Measurements from ENCODE around the gene EIF2S3. TPM values are rescaled to one million over a fixed set of nuclear protein-coding genes. Genes with fewer than 3 reads are reported as not detected.

EIF2S3 gene
- total RNA-seq, result 100 to 1,000 TPM; 139 to 179 (median 156) TPM

DNA sequence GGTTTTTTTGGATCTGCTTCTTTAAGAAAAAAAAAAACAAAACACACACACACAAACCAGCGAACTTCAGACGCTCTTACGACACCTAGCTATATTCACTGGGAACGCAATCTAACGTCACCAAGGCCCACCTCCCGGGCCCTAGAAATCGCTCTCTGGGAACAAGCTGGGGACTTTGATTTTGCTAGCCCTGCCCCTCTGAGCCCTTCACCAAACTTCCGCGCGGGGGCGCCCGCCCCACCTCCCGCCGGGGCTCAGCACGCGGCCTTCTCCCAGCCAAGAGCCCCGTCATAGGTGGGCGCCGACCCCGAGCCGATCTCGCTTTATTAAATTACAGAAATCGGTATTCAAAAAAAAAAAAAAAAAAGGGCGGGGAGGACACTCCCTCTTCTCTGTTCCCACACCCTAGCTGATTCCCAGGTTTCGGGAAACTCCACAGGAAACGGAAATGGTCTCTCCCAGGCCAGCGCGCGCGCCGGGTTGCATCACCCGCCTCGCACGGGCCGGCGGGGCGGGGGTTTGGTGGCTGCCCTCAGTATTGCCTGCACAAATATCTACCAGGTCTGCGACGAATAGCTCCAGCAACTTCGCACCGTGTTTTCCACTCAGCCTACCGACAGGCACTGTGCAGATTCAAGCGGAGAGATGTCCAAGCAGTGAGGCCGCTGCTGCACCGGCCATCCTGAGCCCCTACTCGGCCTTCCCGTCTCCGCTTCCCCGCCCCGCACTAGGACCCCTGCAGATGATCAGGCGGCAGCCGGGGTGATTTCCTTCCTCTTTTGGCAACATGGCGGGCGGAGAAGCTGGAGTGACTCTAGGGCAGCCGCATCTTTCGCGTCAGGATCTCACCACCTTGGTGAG is at the start of gene EIF2S3:
EIF2S3 (plus strand) TSS at position 775 of the 861 bp plus-strand sequence; CDS start at position 788, 13 bp downstream.
- peaks cover 0 to 24% of the 10 kb centered on the region in 2 donors for H3K36me3 ChIP-seq
- no peaks in the 10 kb centered on the region for H3K4me1 ChIP-seq
- ATAC-seq, result peak; percentile 98
- peak within 1 kb of the TSS; percentile 78 to 97 for H3K4me3 ChIP-seq
- no peaks in the 10 kb centered on the region for H3K27me3 ChIP-seq
- TF ChIP-seq EP300 (IDR thresholded peaks at IDR 0.05) (no peak), POLR2AphosphoS5 (IDR thresholded peaks at IDR 0.05) (peak; percentile 37), POLR2A (IDR thresholded peaks at IDR 0.05) (peak in 1 of 2 donors; percentile 36)
- TF ChIP-seq, protein P1, sequence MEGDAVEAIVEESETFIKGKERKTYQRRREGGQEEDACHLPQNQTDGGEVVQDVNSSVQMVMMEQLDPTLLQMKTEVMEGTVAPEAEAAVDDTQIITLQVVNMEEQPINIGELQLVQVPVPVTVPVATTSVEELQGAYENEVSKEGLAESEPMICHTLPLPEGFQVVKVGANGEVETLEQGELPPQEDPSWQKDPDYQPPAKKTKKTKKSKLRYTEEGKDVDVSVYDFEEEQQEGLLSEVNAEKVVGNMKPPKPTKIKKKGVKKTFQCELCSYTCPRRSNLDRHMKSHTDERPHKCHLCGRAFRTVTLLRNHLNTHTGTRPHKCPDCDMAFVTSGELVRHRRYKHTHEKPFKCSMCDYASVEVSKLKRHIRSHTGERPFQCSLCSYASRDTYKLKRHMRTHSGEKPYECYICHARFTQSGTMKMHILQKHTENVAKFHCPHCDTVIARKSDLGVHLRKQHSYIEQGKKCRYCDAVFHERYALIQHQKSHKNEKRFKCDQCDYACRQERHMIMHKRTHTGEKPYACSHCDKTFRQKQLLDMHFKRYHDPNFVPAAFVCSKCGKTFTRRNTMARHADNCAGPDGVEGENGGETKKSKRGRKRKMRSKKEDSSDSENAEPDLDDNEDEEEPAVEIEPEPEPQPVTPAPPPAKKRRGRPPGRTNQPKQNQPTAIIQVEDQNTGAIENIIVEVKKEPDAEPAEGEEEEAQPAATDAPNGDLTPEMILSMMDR (IDR thresholded peaks at IDR 0.05), result peak; percentile 24 to 78 (median 50)
- H3K27ac ChIP-seq, result peak within 1 kb of the TSS; percentile 82 to 90 (median 85)
- H3K9me3 ChIP-seq, result no peaks in the 10 kb centered on the region
- WGBS, 2 donors (ENCODE audit: low coverage in 1 of 2), result 0% methylated on average over 7 to 15 of the region's 57 CpGs

DNA sequence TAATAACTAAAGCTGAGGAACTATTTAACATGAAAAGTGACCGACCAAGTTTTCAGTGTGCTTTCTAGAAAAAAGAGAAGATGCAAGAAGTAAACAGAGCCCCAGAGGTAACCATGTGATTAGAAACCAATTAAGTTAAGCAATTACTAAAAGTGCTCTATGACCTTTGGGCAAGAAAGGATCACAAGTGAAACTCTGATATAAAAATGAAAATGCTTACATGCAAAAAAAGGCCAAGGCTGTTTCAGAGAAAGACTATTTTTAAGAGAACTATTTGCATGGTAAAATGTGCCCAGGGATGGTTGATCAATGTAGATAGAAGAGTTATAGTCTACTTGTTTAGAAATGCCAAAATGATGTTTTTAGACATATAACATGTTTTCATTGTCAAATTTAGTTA is 49.7 kb upstream of the EIF2S3 start:
- Histone ChIP-seq H3K4me3 (no peak overlapping the region), H3K27me3 (no peaks in the 10 kb centered on the region), H3K9me3 (no peaks in the 10 kb centered on the region), H3K4me1 (no peaks in the 10 kb centered on the region), H3K27ac (no peak overlapping the region), H3K36me3 (peaks cover 0 to 8% of the 10 kb centered on the region in 2 donors)
- ATAC-seq, result no peak
- WGBS, 2 donors (ENCODE audit: low coverage in 1 of 2), result 75 to 78% methylated on average over 1 of the region's 1 CpG
- TF ChIP-seq, protein P1 (IDR thresholded peaks at IDR 0.05), result no peak
- TF ChIP-seq POLR2AphosphoS5 (IDR thresholded peaks at IDR 0.05) (no peak), POLR2A (IDR thresholded peaks at IDR 0.05) (no peak), EP300 (IDR thresholded peaks at IDR 0.05) (no peak)

DNA sequence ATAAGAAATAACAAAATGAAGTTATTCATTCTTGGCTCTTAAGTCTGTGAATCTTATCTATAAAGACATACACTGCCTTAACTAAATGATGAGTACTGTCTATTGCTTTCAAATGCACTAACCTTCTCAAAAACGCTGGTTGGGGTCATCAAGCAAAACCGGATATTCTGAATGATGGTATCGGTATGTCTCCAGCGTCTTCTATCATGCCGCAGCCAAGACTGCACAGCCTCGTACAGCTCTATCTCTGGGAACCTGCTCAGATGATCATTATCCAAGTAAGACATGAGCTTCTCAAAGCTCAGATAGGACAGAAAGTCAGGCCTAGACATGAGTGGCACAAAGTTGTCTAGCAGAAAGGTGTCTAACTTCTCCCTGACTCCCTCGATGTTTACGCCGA is 48.9 kb upstream of the EIF2S3 start:
- H3K27ac ChIP-seq, result no peak overlapping the region
- ATAC-seq, result no peak
- no peaks in the 10 kb centered on the region for H3K27me3 ChIP-seq
- WGBS, 2 donors (ENCODE audit: low coverage in 1 of 2), result 80 to 97% methylated on average over 3 to 5 of the region's 9 CpGs
- no peak overlapping the region for H3K4me3 ChIP-seq
- TF ChIP-seq POLR2A (IDR thresholded peaks at IDR 0.05), result no peak
- TF ChIP-seq, protein P1 (IDR thresholded peaks at IDR 0.05), result no peak
- no peak for TF ChIP-seq EP300 (IDR thresholded peaks at IDR 0.05)
- TF ChIP-seq POLR2AphosphoS5 (IDR thresholded peaks at IDR 0.05), result no peak
- peaks cover 0 to 8% of the 10 kb centered on the region in 2 donors for H3K36me3 ChIP-seq
- no peaks in the 10 kb centered on the region for H3K4me1 ChIP-seq
- H3K9me3 ChIP-seq, result no peaks in the 10 kb centered on the region

DNA sequence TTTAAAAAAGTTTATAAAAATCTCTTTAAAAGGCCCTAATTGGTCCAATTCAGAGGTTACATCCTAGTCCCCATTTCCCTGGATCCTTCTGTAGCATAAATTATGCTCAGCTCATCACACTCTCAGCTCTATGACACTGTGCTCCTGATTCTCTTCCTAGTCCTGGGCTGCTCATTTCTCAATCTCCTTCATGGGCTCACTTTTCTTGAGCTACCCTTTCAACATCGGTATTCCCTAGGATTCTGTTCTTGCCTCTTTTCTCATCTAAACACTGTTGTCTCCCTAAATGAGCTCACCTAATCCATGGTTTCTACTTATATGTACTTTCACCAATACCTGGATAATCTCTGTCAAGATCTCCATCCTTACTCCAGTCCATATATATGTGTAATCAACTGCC is 42.5 kb upstream of the EIF2S3 start:
- Histone ChIP-seq H3K27me3 (no peaks in the 10 kb centered on the region), H3K27ac (no peak overlapping the region), H3K9me3 (no peaks in the 10 kb centered on the region), H3K4me1 (peaks cover 0 to 26% (median 0%) of the 10 kb centered on the region in 3 donors), H3K36me3 (no peaks in the 10 kb centered on the region), H3K4me3 (no peak overlapping the region)
- WGBS, 2 donors (ENCODE audit: low coverage in 1 of 2), result 80 to 100% methylated on average over 1 of the region's 1 CpG
- TF ChIP-seq EP300 (IDR thresholded peaks at IDR 0.05) (no peak), POLR2AphosphoS5 (IDR thresholded peaks at IDR 0.05) (no peak), POLR2A (IDR thresholded peaks at IDR 0.05) (no peak)
- TF ChIP-seq, protein P1 (IDR thresholded peaks at IDR 0.05), result no peak
- no peak for ATAC-seq

Data from gastroesophageal sphincter (tissue), 4 donors.